PC-9 (cell line): ENCODE results near the gene TOMT. TPM values are rescaled to one million over a fixed set of nuclear protein-coding genes. Genes with fewer than 3 reads are reported as not detected.

Experiments
- BruUV-seq: library from RNA; stranded (reverse); fragments of 400-500 nt; replicated peaks from 2 replicates; lab custom pipeline; 2021; lab: Mats Ljungman, UMichigan
- CTCF ChIA-PET: fragments of 300-600 bp; sonication (Branson Sonifier 250); formaldehyde crosslinking; loops from one replicate; lab custom pipeline; 2022; ENCODE audit warnings: antibody characterized with exemption; lab: Charles Lee
- POLR2A ChIA-PET: fragments of 300-600 bp; sonication (Branson Sonifier 250); formaldehyde crosslinking; loops from one replicate; lab custom pipeline; 2022; ENCODE audit warnings: antibody characterized with exemption; ENCODE audit not compliant: unreplicated experiment; lab: Charles Lee
- DNase-seq, 2 experiments: peaks; one replicate each; pipeline versions ENCODE4 v3.0.0 to v3.0.0-alpha.2; 2015 to 2022; ENCODE audit warnings: mixed read lengths in 1 of 2
- H2AFZ ChIP-seq: fragments of 200-600 bp; sonication (generic); 2 replicates; pipeline ENCODE4 v1.8.1; 2017; ENCODE audit warnings: antibody characterized with exemption
- H3F3A ChIP-seq: fragments of 200-600 bp; sonication (generic); 2 replicates; pipeline ENCODE4 v1.8.1; 2017; ENCODE audit warnings: antibody characterized with exemption, mild to moderate bottlenecking, low read depth; ENCODE audit not compliant: insufficient read depth
- H3K27ac ChIP-seq: fragments of 200-600 bp; sonication (generic); 2 replicates; pipeline ENCODE4 v1.6.1; 2016; ENCODE audit warnings: mixed run types
- H3K27me3 ChIP-seq: fragments of 200-600 bp; sonication (generic); 2 replicates; pipeline ENCODE4 v1.6.1; 2016; ENCODE audit warnings: low read depth, mixed run types; ENCODE audit not compliant: insufficient read depth
- H3K36me3 ChIP-seq: fragments of 200-600 bp; sonication (generic); 2 replicates; pipeline ENCODE4 v1.6.1; 2016; ENCODE audit warnings: low read depth, mixed run types
- H3K4me1 ChIP-seq: fragments of 200-600 bp; sonication (generic); replicated peaks from 2 replicates; pipeline ENCODE4 v1.6.1; 2016; ENCODE audit warnings: mixed run types; ENCODE audit not compliant: insufficient read depth
- H3K4me2 ChIP-seq: fragments of 200-600 bp; sonication (generic); 2 replicates; pipeline ENCODE4 v1.6.1; 2017; ENCODE audit warnings: mixed run types
- H3K4me3 ChIP-seq: fragments of 200-600 bp; sonication (generic); 2 replicates; pipeline ENCODE4 v1.6.1; 2016; ENCODE audit warnings: mixed run types
- H3K79me2 ChIP-seq: fragments of 200-600 bp; sonication (generic); 2 replicates; pipeline ENCODE4 v1.6.1; 2017; ENCODE audit warnings: low read depth, mixed run types
- H3K9me2 ChIP-seq: fragments of 200-600 bp; sonication (generic); 2 replicates; pipeline ENCODE4 v1.8.1; 2017; ENCODE audit warnings: mild to moderate bottlenecking; ENCODE audit not compliant: insufficient read depth
- H3K9me3 ChIP-seq: fragments of 200-600 bp; sonication (generic); 2 replicates; pipeline ENCODE4 v1.8.1; 2016; ENCODE audit warnings: low read depth; ENCODE audit not compliant: insufficient read depth
- H4K20me1 ChIP-seq: fragments of 200-600 bp; sonication (generic); 2 replicates; pipeline ENCODE4 v1.8.1; 2017; ENCODE audit not compliant: insufficient read depth
- EZH2 ChIP-seq: fragments of 200-600 bp; sonication (generic); IDR thresholded peaks from 2 replicates; pipeline ENCODE4 v1.8.0; 2017; ENCODE audit warnings: antibody characterized with exemption, low read depth
- intact Hi-C: fragments of 100-400 bp; cut with micrococcal nuclease; formaldehyde crosslinking; loops from one replicate; pipeline ENCODE4 v1.10.0; 2022; ENCODE audit not compliant: unreplicated experiment
- total RNA-seq: library from RNA; stranded (reverse); gene quantifications from 2 replicates; pipeline ENCODE4 v1.2.3, GENCODE V29; 2021
- TF ChIP-seq, protein P1 (sequence below): fragments of 200-600 bp; sonication (generic); conservative IDR thresholded peaks from 2 replicates; pipeline ENCODE4 v1.6.1; 2017; ENCODE audit warnings: mixed run types, antibody characterized with exemption, mild to moderate bottlenecking, moderate library complexity

TOMT gene
- total RNA-seq, 1 experiment from 2014 or later = not detected

DNA sequence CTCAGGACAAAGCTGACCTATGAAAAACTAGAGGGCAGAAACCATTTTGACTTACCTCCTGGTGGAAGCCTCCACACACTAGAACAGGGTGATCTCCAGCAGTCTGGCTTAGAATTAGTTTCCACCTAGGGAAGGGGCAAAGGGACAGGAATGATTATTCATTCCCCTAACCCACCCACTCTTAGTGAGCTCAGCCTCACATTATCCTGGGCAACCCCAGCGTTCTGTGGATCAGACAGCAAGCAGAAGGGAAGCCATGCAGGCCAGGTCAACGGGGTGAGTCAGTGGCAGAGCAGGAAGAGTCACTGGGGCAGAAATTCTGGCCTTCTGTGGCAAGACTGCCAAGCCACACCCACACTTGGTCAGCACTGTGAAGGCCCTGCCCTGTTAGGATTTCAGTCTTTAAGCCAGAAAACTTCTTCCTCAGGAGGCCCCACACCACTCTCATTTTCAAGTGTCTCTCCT, 35.9 kb upstream of the TOMT start:
- Histone ChIP-seq H3K36me3 (peaks cover 27% of the 10 kb centered on the region), H4K20me1 (peaks cover 4% of the 10 kb centered on the region; the same call in 1 of the 2 replicates), H3K9me2 (no peaks in the 10 kb centered on the region), H3F3A (peaks cover 41% of the 10 kb centered on the region), H3K27ac (peak overlapping the region; percentile 83), H2AFZ (no peak overlapping the region), H3K79me2 (peaks cover 87% of the 10 kb centered on the region), H3K4me2 (peak overlapping the region; percentile 78), H3K4me1 (peaks cover 57% of the 10 kb centered on the region), H3K9me3 (no peaks in the 10 kb centered on the region), H3K27me3 (no peaks in the 10 kb centered on the region), H3K4me3 (peak overlapping the region; percentile 35; the same call in 1 of the 2 replicates)
- no peak for TF ChIP-seq EZH2
- TF ChIP-seq, protein P1, sequence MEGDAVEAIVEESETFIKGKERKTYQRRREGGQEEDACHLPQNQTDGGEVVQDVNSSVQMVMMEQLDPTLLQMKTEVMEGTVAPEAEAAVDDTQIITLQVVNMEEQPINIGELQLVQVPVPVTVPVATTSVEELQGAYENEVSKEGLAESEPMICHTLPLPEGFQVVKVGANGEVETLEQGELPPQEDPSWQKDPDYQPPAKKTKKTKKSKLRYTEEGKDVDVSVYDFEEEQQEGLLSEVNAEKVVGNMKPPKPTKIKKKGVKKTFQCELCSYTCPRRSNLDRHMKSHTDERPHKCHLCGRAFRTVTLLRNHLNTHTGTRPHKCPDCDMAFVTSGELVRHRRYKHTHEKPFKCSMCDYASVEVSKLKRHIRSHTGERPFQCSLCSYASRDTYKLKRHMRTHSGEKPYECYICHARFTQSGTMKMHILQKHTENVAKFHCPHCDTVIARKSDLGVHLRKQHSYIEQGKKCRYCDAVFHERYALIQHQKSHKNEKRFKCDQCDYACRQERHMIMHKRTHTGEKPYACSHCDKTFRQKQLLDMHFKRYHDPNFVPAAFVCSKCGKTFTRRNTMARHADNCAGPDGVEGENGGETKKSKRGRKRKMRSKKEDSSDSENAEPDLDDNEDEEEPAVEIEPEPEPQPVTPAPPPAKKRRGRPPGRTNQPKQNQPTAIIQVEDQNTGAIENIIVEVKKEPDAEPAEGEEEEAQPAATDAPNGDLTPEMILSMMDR = no peak
- CTCF ChIA-PET = interaction anchor here (0.5 to 1.0 kb wide), 2 partner anchors 10 to 21 kb away, joined by 4 to 13 read pairs; no protein-coding TSS in a partner anchor
- POLR2A ChIA-PET = interaction anchor here (0.6 to 0.7 kb wide), 2 partner anchors 12 to 21 kb away, joined by 3 read pairs; no protein-coding TSS in a partner anchor
- intact Hi-C loops = loop anchor here (1.0 kb wide), 1 partner anchor 29 kb away; no protein-coding TSS in a partner anchor
- BruUV-seq = no TSS peak
- peak; percentile 84 to 87 for DNase-seq

DNA sequence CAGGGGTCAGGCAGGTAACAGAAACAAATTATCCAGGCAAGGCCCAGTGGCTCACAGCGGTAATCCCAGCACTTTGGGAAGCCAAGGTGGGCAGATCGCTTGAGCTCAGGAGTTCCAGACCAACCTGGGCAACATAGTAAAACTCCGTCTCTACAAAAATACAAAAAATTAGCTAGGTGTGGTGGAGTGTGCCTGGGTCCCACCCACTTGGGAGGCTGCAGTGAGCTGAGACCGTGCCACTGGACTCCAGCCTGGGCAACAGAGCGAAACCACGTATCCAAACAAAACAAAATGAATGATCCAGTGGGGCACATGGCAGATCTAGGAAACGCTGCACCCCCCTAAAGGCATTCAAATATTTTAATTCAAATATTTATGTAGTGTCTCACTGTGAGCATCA, 35.2 kb upstream of the TOMT start:
- Histone ChIP-seq H3K4me3 (peak overlapping the region; percentile 33), H2AFZ (no peak overlapping the region), H3K27ac (peak overlapping the region; percentile 83), H3F3A (peaks cover 41% of the 10 kb centered on the region), H3K4me2 (peak overlapping the region; percentile 78), H3K27me3 (no peaks in the 10 kb centered on the region), H3K9me3 (no peaks in the 10 kb centered on the region), H3K9me2 (no peaks in the 10 kb centered on the region), H3K79me2 (peaks cover 90% of the 10 kb centered on the region), H3K36me3 (peaks cover 24% of the 10 kb centered on the region), H3K4me1 (peaks cover 57% of the 10 kb centered on the region), H4K20me1 (peaks cover 4% of the 10 kb centered on the region; the same call in 1 of the 2 replicates)
- no peak for DNase-seq
- TF ChIP-seq, protein P1 = no peak
- no peak for TF ChIP-seq EZH2
- intact Hi-C loops = loop anchor here (1.0 kb wide), 1 partner anchor 29 kb away; no protein-coding TSS in a partner anchor
- ChIA-PET POLR2A (interaction anchor here (0.7 kb wide), 1 partner anchor 11 kb away, joined by 3 read pairs; no protein-coding TSS in a partner anchor), CTCF (interaction anchor here (1.0 to 1.5 kb wide), 2 partner anchors 20 to 45 kb away, joined by 4 to 5 read pairs; no protein-coding TSS in a partner anchor)
- BruUV-seq = TSS peak; percentile 63

DNA sequence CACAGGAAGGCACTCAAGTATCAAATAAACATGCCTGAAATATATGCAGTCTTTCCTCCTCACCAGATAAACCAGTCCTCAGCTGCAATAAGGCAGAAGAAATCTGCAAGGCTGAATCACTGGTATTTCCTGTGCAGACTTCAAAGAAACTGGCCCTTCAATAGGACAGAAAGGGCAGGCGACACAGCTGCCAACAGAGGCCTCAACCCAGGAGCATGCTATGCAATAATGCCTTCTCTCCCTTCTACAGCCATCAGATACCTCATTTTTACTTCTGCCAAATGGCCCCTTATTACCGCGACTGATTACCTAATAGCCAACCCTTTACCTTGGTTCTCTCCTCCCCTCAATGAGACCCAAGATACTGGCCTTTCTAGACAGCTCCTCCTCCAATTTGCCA, 33.4 kb upstream of the TOMT start:
- TF ChIP-seq EZH2 = no peak
- TF ChIP-seq, protein P1 = no peak
- peak overlapping the region; percentile 78 for H3K4me2 ChIP-seq
- no peak overlapping the region for H2AFZ ChIP-seq
- H3K4me3 ChIP-seq = no peak overlapping the region
- no peaks in the 10 kb centered on the region for H3K9me3 ChIP-seq
- peaks cover 41% of the 10 kb centered on the region for H3F3A ChIP-seq
- peak; percentile 72 to 97 for DNase-seq
- POLR2A ChIA-PET = interaction anchor here (0.7 to 1.0 kb wide), 2 partner anchors 32 to 47 kb away, joined by 3 to 6 read pairs; no protein-coding TSS in a partner anchor
- H3K9me2 ChIP-seq = no peaks in the 10 kb centered on the region
- H3K27me3 ChIP-seq = no peaks in the 10 kb centered on the region
- H3K79me2 ChIP-seq = peaks cover 90% of the 10 kb centered on the region
- CTCF ChIA-PET = interaction anchor here (0.7 to 1.5 kb wide), 2 partner anchors 19 to 501 kb away, joined by 4 to 5 read pairs; no protein-coding TSS in a partner anchor
- H3K36me3 ChIP-seq = peaks cover 20% of the 10 kb centered on the region
- no TSS peak for BruUV-seq
- peaks cover 7% of the 10 kb centered on the region; the same call in 1 of the 2 replicates for H4K20me1 ChIP-seq
- H3K27ac ChIP-seq = peak overlapping the region; percentile 83
- intact Hi-C loops = loop anchor here (1.0 kb wide), 2 partner anchors 8 to 31 kb away; partner anchors contain the start of genes LAMTOR1, LRRC51 and NUMA1
- peaks cover 63% of the 10 kb centered on the region for H3K4me1 ChIP-seq
